Right ventricle myocardium superior (tissue), 1 donor: Measurements from ENCODE around the gene TFF1. TPM values are rescaled to one million over a fixed set of nuclear protein-coding genes. Genes with fewer than 3 reads are reported as not detected.

Source experiments
- ATAC-seq: fragments of 200-7000 bp; cut with Tn5 transposase; one replicate; pipeline ENCODE4 v1.9.1; 2020; ENCODE audit warnings: mild to moderate bottlenecking; ENCODE audit not compliant: poor library complexity
- DNase-seq: peaks from one replicate; pipeline ENCODE4 v3.0.0-alpha.2; 2020
- intact Hi-C: fragments of 100-400 bp; cut with DNase I; formaldehyde crosslinking; loops from one replicate; pipeline ENCODE4 v1.11.2; 2022
- total RNA-seq: library from RNA; stranded (reverse); fragmentation: NEBNext Ultra II Directional; extraction: Animal tissue kit (Norgen Biotek cat#: 25700); gene quantifications from one replicate; pipeline ENCODE4 v1.2.1, GENCODE V29; 2021
- donor health status: DM: no; HTN: yes; CAD: no; lungs with severe emphysema.

TFF1 gene
- total RNA-seq, 1 donor from 2014 or later = not detected

- intact Hi-C loops = no loop called here
- no peak for DNase-seq
- ATAC-seq = no peak
Observed at GRCh38 chr21:42312626-42313104, 53.7 kb downstream of the TFF1 start.

Other genes with a start within 250 kb of the TFF1 start
- 7.3 TPM for gene ABCG1, start 147.4 kb downstream of the TFF1 start, total RNA-seq
- 1.00 TPM for gene TFF3, start 51.1 kb downstream of the TFF1 start, total RNA-seq
- not detected for gene TFF2, start 15.5 kb downstream of the TFF1 start, total RNA-seq
- not detected for gene TMPRSS3, start 29.5 kb upstream of the TFF1 start, total RNA-seq
- gene UBASH3A, start 37.4 kb upstream of the TFF1 start, total RNA-seq = not detected
- gene RSPH1, start 129.7 kb upstream of the TFF1 start, total RNA-seq = not detected
- gene SLC37A1, start 147.3 kb upstream of the TFF1 start, total RNA-seq = 3.8 TPM